ENCODE results near the gene LPCAT2. TPM values are rescaled to one million over a fixed set of nuclear protein-coding genes. Genes with fewer than 3 reads are reported as not detected.

LPCAT2 gene
- polyA plus RNA-seq, 1 experiment, result 20.6 TPM

- ChIA-PET POLR2A (no interaction called here), CTCF (interaction anchor here (0.6 to 0.8 kb wide), 2 partner anchors 12 to 827 kb away, joined by 3 read pairs; no protein-coding TSS in a partner anchor)
- Histone ChIP-seq H3K4me3 (ENCODE audit: low read depth, low read length) (no peak overlapping the region), H3K9me3 (ENCODE audit: control insufficient read depth, insufficient read depth, low read length) (no peaks in the 10 kb centered on the region), H3K27ac (ENCODE audit: low read depth, low read length) (no peak overlapping the region), H3K27me3 (ENCODE audit: control insufficient read depth, insufficient read depth, low read length) (no peaks in the 10 kb centered on the region)
- DNase-seq (ENCODE audit: low read depth, low spot score), result no peak
- TF ChIP-seq CTCF (IDR thresholded peaks at IDR 0.05; ENCODE audit: low read depth, low read length), result no peak
Observed at GRCh38 chr16:55490301-55490700, 18.6 kb upstream of the LPCAT2 start.

GRCh38 chr16:55491691-55492090 lies 17.2 kb upstream of the LPCAT2 start:
- no peaks in the 10 kb centered on the region for H3K9me3 ChIP-seq (ENCODE audit: control insufficient read depth, insufficient read depth, low read length)
- H3K27me3 ChIP-seq (ENCODE audit: control insufficient read depth, insufficient read depth, low read length), result no peaks in the 10 kb centered on the region
- ChIA-PET POLR2A (interaction anchor here (1.0 kb wide), 1 partner anchor 9 kb away, joined by 4 read pairs; no protein-coding TSS in a partner anchor), CTCF (interaction anchor here (1.0 to 2.4 kb wide), 2 partner anchors 10 to 26 kb away, joined by 4 to 11 read pairs; no protein-coding TSS in a partner anchor)
- no peak overlapping the region for H3K4me3 ChIP-seq (ENCODE audit: low read depth, low read length)
- no peak for DNase-seq (ENCODE audit: low read depth, low spot score)
- no peak overlapping the region for H3K27ac ChIP-seq (ENCODE audit: low read depth, low read length)
- TF ChIP-seq CTCF (IDR thresholded peaks at IDR 0.05; ENCODE audit: low read depth, low read length), result no peak

- ChIA-PET CTCF (interaction anchor here (1.3 to 2.4 kb wide), 2 partner anchors 9 to 28 kb away, joined by 8 to 11 read pairs; no protein-coding TSS in a partner anchor), POLR2A (interaction anchor here (0.6 to 1.0 kb wide), 2 partner anchors 7 to 22 kb away, joined by 4 to 7 read pairs; no protein-coding TSS in a partner anchor)
- DNase-seq (ENCODE audit: low read depth, low spot score), result no peak
- H3K27me3 ChIP-seq (ENCODE audit: control insufficient read depth, insufficient read depth, low read length), result no peaks in the 10 kb centered on the region
- TF ChIP-seq CTCF (IDR thresholded peaks at IDR 0.05; ENCODE audit: low read depth, low read length), result no peak
- H3K27ac ChIP-seq (ENCODE audit: low read depth, low read length), result no peak overlapping the region
- no peak overlapping the region for H3K4me3 ChIP-seq (ENCODE audit: low read depth, low read length)
- H3K9me3 ChIP-seq (ENCODE audit: control insufficient read depth, insufficient read depth, low read length), result no peaks in the 10 kb centered on the region
Observed at GRCh38 chr16:55492756-55493380, 16.0 kb upstream of the LPCAT2 start.

- H3K27me3 ChIP-seq (ENCODE audit: control insufficient read depth, insufficient read depth, low read length), result no peaks in the 10 kb centered on the region
- H3K27ac ChIP-seq (ENCODE audit: low read depth, low read length), result peak overlapping the region; percentile 73
- CTCF ChIA-PET, result interaction anchor here (0.6 to 3.6 kb wide), 10 partner anchors 11 to 47 kb away, joined by 3 to 19 read pairs (median 3); no protein-coding TSS in a partner anchor
- DNase-seq (ENCODE audit: low read depth, low spot score), result peak; percentile 87
- TF ChIP-seq CTCF (IDR thresholded peaks at IDR 0.05; ENCODE audit: low read depth, low read length), result peak; percentile 29; the same call in 1 of the 2 replicates
- no peak overlapping the region for H3K4me3 ChIP-seq (ENCODE audit: low read depth, low read length)
- H3K9me3 ChIP-seq (ENCODE audit: control insufficient read depth, insufficient read depth, low read length), result no peaks in the 10 kb centered on the region
- POLR2A ChIA-PET, result interaction anchor here (0.7 to 1.8 kb wide), 4 partner anchors 9 to 207 kb away, joined by 3 to 19 read pairs (median 3); partner anchors contain the start of gene MMP2
Observed at GRCh38 chr16:55494994-55495421, 13.9 kb upstream of the LPCAT2 start.

All from AG04450 (cell line).